ENCODE data around the gene TFF2. TPM values are rescaled to one million over a fixed set of nuclear protein-coding genes. Genes with fewer than 3 reads are reported as not detected.

TFF2 gene
- total and polyA plus RNA-seq, 2 of the 4 experiments (the other 2 are of a cell fraction), result not detected

- ChIA-PET POLR2A (ENCODE audit: unreplicated experiment) (no interaction called here), CTCF (interaction anchor here (0.5 kb wide), 1 partner anchor 162 kb away, joined by 3 read pairs; no protein-coding TSS in a partner anchor)
- no TSS peak for BruUV-seq (replicated peaks)
- Histone ChIP-seq H2BK20ac (ENCODE audit: low read depth, low read length) (no peak overlapping the region), H3K23ac (ENCODE audit: low read depth, low read length) (no peak overlapping the region), H3K9me1 (ENCODE audit: insufficient read depth, low read length) (no peaks in the 10 kb centered on the region; the same call in 1 of the 2 replicates), H3K14ac (replicated peaks; ENCODE audit: low read depth, low read length) (no peak overlapping the region), H4K20me1 (ENCODE audit: insufficient read depth, low read length) (no peaks in the 10 kb centered on the region), H4K8ac (ENCODE audit: low read depth in 2 of 2, low read length in 2 of 2) (no peak overlapping the region), H3K4me3 (ENCODE audit: insufficient read depth, low read depth, low read length) (no peak overlapping the region), H3K27me3 (ENCODE audit: control insufficient read depth, insufficient read depth, low read length) (peaks cover 19% of the 10 kb centered on the region), H3K27ac (ENCODE audit: insufficient read depth, low read length) (no peak overlapping the region), H3K4me2 (ENCODE audit: low read depth, low read length) (no peak overlapping the region), H3K36me3 (ENCODE audit: control insufficient read depth, insufficient read depth, low read length) (peaks cover 3% of the 10 kb centered on the region; the same call in 1 of the 2 replicates), H2AK5ac (ENCODE audit: low read depth, low read length) (no peak overlapping the region), H2BK5ac (ENCODE audit: low read depth, low read length, poor library complexity, severe bottlenecking) (no peak overlapping the region), H2AFZ (replicated peaks; ENCODE audit: low read length, poor library complexity) (no peak overlapping the region), H3K79me1 (ENCODE audit: low read depth in 1 of 2, low read length in 2 of 2) (no peaks in the 10 kb centered on the region), H3K56ac (ENCODE audit: extremely low read depth, insufficient read depth, low read length) (no peak overlapping the region), H2BK120ac (ENCODE audit: low read depth, low read length) (no peak overlapping the region), H4K5ac (ENCODE audit: low read depth, low read length) (no peak overlapping the region), H3K4ac (ENCODE audit: low read depth, low read length) (no peak overlapping the region), H2AK9ac (replicated peaks; ENCODE audit: low read depth, low read length, poor library complexity) (no peak overlapping the region), H2BK15ac (ENCODE audit: low read depth, low read length) (no peak overlapping the region), H3K9ac (ENCODE audit: low read depth, low read length) (no peak overlapping the region), H3K4me1 (ENCODE audit: control insufficient read depth, insufficient read depth, low read length) (no peaks in the 10 kb centered on the region), H4K91ac (ENCODE audit: insufficient read depth, low read depth, low read length) (no peak overlapping the region), H3K9me3 (ENCODE audit: control insufficient read depth, insufficient read depth, low read length) (no peaks in the 10 kb centered on the region), H3K18ac (ENCODE audit: low read depth, low read length) (no peak overlapping the region)
- TF ChIP-seq MAFK (IDR thresholded peaks at IDR 0.05; ENCODE audit: low read depth, low read length) (no peak), POLR2A (IDR thresholded peaks at IDR 0.05; ENCODE audit: low read depth, low read length) (no peak), ELK1 (IDR thresholded peaks at IDR 0.05; ENCODE audit: borderline replicate concordance, low read depth, low read length) (no peak), MXI1 (IDR thresholded peaks at IDR 0.05; ENCODE audit: borderline replicate concordance, low read depth, low read length) (no peak), CTCF (conservative IDR thresholded peaks at IDR 0.05; ENCODE audit: low read depth, low read length) (no peak), RAD21 (IDR thresholded peaks at IDR 0.05; ENCODE audit: low read length) (no peak), USF2 (IDR thresholded peaks at IDR 0.05; ENCODE audit: low read depth, low read length) (no peak), FOS (IDR thresholded peaks at IDR 0.05; ENCODE audit: low read depth, low read length) (no peak), MAZ (IDR thresholded peaks at IDR 0.05; ENCODE audit: borderline replicate concordance, low read depth, low read length) (no peak), CEBPB (IDR thresholded peaks at IDR 0.05; ENCODE audit: low read depth, low read length) (no peak), RCOR1 (IDR thresholded peaks at IDR 0.05; ENCODE audit: insufficient replicate concordance, low read length) (no peak), CHD1 (IDR thresholded peaks at IDR 0.05; ENCODE audit: low read depth, low read length) (no peak)
- ATAC-seq (ENCODE audit: low read depth), result no peak
- dilution Hi-C loops (cut with HindIII; ENCODE audit: low sequenced_read_pairs, unreplicated experiment) (no loop called here), intact Hi-C loops (cut with micrococcal nuclease) (no loop called here), in situ Hi-C loops (cut with MboI; ENCODE audit: low sequenced_read_pairs) (no loop called here)
- no peak for DNase-seq
- 80% methylated on average over 4 of the region's 9 CpGs; no CpG with 5 or more reads in 1 of the 2 experiments for WGBS, 2 experiments (ENCODE audit: extremely low coverage in 2 of 2, insufficient read length in 1 of 2)
These were observed 49.8 kb downstream of the TFF2 start for GRCh38 chr21:42300956-42301355.
